ENCODE measurements around the gene GDF7.

Gene GDF7

GRCh38 chr2:20666304-20667150, at the start of gene GDF7:
GDF7 (plus strand) TSS chr2:20667144; CDS start chr2:20667240, 96 bp downstream.
- DNase-seq (ENCODE audit: low spot score), result no peak

- peak; percentile 91 for DNase-seq (ENCODE audit: low spot score)
These were observed 49.0 kb upstream of the GDF7 start for GRCh38 chr2:20617892-20618467.

- DNase-seq (ENCODE audit: low spot score), result no peak
These were observed 48.5 kb upstream of the GDF7 start for GRCh38 chr2:20618468-20618885.

GRCh38 chr2:20618886-20619521, 47.9 kb upstream of the GDF7 start:
- no peak for DNase-seq (ENCODE audit: low spot score)

- no peak for DNase-seq (ENCODE audit: low spot score)
These were observed 47.3 kb upstream of the GDF7 start for GRCh38 chr2:20619624-20620024.

GRCh38 chr2:20620271-20620681, 46.7 kb upstream of the GDF7 start:
- no peak for DNase-seq (ENCODE audit: low spot score)

GRCh38 chr2:20620696-20621365, 46.1 kb upstream of the GDF7 start:
- no peak for DNase-seq (ENCODE audit: low spot score)

- DNase-seq (ENCODE audit: low spot score), result no peak
These were observed 45.3 kb upstream of the GDF7 start for GRCh38 chr2:20621366-20622295.

- DNase-seq (ENCODE audit: low spot score), result no peak
These were observed 44.7 kb upstream of the GDF7 start for GRCh38 chr2:20622296-20622686.

- DNase-seq (ENCODE audit: low spot score), result no peak
These were observed 44.2 kb upstream of the GDF7 start for GRCh38 chr2:20622731-20623130.

GRCh38 chr2:20623241-20623640, 43.7 kb upstream of the GDF7 start:
- DNase-seq (ENCODE audit: low spot score), result no peak

GRCh38 chr2:20623741-20624155, 43.2 kb upstream of the GDF7 start:
- DNase-seq (ENCODE audit: low spot score), result no peak

GRCh38 chr2:20624156-20624883, 42.6 kb upstream of the GDF7 start:
- DNase-seq (ENCODE audit: low spot score), result no peak

- DNase-seq (ENCODE audit: low spot score), result no peak
These were observed 42.0 kb upstream of the GDF7 start for GRCh38 chr2:20624884-20625485.

- no peak for DNase-seq (ENCODE audit: low spot score)
These were observed 41.2 kb upstream of the GDF7 start for GRCh38 chr2:20625491-20626391.

- no peak for DNase-seq (ENCODE audit: low spot score)
These were observed 40.6 kb upstream of the GDF7 start for GRCh38 chr2:20626392-20626697.

- no peak for DNase-seq (ENCODE audit: low spot score)
These were observed 40.0 kb upstream of the GDF7 start for GRCh38 chr2:20626698-20627513.

- DNase-seq (ENCODE audit: low spot score), result no peak
These were observed 39.1 kb upstream of the GDF7 start for GRCh38 chr2:20627712-20628380.

All from kidney capillary endothelial cell (primary cell).